CD4-positive, alpha-beta T cell treated with Interleukin-4 for 1 hour (primary cell): ENCODE results near the gene ANO6.
"Not testable (repeated sequence)": the region's sequence is repeated elsewhere in the genome, so short reads cannot be mapped to it uniquely, and the experiment has no call there.

Experiments used
- DNase-seq, 2 donors: peaks; one replicate each; pipeline ENCODE4 v3.0.0-alpha.2; 2020 to 2022

Gene ANO6

DNA sequence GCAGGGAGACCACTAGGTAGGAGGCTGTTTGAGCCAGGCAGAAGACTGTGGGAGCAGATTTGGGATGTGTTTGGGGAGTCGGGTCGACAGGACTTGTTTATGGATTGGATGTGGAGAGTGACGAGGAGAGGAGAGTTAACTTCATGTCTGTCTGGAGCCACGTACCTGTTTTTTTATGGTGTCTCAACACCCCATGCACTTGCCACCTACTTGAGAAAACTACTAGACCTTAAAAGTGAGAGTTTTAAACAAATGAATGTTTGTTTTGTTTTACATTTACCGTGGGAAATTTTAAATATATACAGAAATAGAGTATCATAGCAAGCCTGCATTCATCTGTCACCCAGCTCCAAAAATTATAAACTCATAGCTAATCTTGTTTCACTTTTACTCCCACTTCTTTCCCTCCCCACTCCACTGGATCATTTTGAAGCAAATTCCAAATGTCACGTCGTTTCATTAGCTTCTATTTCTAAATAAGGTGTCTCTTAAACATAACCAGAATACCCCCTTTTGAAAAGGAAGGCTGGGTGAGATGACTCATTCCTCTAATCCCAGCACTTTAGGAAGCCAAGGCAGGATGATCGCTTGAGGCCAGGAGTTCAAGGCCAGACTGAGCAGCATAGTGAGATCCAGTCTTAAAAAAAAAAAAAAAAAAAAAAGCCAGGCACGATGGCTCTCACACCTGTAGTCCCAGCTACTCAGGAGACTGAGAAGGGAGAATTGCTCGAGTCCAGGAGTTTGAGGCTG is 136.2 kb downstream of the ANO6 start:
- DNase-seq, result no peak

DNA sequence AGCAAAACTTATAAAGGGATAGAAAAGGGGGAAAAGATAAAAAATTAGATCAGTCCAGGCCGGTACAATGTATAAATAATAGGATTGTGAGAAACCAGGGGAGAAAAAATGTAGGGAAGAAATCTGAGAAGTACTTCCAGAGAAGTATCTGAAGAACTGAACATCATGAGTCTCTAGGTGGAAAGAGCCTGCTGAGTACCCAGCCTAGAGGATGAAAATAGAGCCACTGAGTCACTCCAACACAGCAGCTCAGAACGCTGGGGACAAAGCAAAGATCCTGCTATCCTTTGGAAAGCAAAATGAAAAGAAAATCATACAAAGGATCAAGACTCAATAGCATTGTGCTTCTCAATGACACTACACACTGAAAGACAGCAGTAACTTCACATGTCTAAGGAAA is 138.0 kb downstream of the ANO6 start:
- no peak for DNase-seq

DNA sequence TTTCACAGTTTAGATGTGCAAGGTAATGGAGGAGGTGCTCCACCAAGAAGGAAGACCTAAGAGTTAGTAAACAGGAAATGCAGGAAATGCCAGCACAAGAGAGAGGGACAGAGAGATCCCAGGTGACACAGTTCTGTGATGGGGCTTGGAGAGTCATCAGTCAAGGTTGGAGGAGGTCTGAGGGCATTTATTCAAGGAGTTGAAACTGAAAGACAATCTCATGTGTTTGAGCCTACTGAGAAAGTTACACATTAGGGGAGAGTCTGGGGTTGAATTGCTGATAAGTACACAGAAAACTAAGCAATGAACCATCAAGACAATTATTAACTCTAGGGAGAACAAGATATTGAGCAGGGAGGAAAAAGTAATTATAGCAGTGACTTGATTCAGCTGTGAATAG is 138.5 kb downstream of the ANO6 start:
- DNase-seq, result no peak

DNA sequence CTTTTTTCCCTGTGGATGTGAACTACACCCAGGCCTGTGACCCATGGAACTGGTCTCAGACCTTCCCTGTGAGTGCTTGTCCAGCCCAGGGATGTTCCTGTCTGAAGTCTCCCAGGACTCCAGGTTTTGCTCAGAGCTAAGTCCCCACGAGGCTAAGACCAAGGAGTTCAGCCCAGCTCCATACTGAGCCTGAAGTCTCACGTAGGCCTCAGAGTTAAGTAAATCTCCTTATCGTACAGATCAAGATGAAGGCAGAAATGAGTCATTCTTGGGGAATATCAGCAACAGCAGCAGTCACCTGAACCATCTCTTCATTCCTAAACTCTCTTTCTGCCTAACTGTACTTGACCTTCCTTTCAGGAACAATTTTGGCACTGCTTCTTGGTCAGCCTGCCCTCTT is 139.8 kb downstream of the ANO6 start:
- no peak for DNase-seq

DNA sequence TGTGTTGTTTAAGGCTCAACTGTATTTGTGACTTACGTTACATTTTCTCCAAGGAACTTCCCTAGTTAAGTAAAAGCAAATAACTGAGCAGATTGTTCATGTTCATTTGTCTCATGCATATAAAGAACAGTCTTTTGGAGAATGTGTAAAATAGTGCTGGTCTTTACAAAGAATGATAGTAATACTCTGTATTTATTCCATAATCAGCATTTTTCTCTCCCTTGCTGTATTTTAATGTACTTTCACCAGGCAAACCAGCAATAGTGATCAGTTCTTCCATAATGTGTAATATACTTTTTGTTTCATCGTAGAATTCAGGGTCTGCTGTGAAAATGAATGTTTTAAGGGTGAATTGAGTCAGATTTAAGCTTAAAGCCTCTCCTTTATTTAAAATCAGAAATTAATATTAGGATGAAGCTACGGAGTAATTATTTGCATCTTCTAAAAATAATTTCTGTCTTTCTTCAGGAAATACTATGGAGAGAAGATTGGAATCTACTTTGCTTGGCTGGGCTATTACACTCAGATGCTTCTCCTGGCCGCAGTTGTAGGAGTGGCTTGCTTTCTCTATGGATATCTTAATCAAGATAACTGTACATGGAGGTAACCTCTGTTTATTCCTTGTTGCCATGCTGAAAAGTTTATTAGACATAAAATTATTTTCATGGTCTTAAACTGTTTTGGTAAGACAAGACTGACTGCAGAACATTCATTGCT is 141.1 kb downstream of the ANO6 start:
- no peak for DNase-seq

DNA sequence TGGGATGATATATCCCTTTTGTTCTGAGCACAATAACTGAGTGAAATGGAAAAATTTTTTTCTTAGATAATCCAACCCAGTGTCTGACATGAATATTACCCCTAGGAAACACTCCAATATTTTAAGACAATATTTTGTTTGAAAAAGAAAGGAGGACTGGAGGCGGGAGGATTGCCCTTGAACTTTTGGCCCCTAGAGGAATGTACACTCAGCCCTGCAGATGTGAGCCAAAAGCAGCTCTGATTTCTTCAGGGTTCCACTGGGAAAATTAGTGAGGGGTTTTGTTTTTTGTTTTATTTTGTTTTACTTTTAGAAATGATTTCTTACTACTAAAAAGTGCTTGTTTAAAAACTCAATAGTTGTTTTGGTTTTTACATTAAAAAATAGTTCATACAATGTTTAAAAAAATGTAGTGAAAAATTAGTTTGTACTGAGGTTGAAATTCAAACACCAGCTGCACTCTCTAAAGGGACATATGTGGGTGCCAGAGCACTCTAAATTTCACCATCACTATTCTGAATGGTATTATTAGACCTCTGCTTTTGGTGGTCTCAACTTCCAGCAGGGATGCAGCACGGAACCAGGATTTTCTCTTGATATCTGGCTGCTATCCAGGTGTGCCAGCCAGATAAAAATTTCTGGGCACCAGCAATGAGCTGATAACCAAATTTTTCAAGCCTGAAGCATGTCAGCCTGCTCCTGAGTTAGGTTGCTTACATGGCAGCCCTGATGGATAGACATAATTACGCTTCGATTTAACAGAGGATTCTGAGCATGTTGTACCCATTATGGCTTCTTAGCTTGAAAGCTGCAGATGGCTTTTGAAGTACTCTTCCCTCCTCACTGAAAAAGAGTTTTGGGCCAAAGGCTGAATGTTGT is 141.9 kb downstream of the ANO6 start:
- no peak for DNase-seq

DNA sequence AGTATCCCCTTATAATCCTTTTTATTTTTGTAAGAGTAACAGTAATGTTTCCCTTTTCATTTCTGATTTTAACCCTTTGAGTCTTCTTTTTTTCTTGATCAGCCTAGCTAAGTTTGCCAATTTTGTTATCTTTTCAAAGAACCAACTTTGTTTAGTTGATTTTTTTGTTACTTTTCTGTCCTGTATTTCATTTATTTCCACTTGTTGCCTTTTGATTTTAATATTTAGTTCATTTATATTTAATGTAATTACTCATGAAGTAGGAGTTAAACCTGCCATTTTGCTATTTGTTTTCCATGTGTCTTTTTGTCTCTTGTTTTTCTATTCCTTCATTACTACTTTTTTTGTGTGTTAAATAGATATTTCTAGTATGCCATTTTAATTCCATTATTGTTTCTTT is 146.4 kb downstream of the ANO6 start:
- no peak for DNase-seq

DNA sequence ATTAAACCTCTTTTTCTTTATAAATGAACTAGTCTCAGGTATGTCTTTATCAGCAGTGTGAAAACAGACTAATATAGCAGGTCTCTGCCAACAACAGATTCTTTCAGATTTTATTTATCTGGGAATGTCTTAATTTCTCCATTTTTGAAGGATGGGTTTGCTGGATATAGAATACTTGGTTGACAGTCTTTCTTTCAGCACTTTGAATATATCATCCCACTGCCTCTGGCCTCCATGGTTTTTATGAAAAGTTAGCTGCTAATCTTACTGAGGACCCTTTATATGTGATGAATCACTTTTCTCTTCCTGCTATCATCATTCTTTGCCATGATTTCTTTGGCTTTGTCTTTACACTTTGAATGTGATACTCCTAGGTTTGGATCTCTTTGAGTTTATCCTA is 148.0 kb downstream of the ANO6 start:
- no peak for DNase-seq

DNA sequence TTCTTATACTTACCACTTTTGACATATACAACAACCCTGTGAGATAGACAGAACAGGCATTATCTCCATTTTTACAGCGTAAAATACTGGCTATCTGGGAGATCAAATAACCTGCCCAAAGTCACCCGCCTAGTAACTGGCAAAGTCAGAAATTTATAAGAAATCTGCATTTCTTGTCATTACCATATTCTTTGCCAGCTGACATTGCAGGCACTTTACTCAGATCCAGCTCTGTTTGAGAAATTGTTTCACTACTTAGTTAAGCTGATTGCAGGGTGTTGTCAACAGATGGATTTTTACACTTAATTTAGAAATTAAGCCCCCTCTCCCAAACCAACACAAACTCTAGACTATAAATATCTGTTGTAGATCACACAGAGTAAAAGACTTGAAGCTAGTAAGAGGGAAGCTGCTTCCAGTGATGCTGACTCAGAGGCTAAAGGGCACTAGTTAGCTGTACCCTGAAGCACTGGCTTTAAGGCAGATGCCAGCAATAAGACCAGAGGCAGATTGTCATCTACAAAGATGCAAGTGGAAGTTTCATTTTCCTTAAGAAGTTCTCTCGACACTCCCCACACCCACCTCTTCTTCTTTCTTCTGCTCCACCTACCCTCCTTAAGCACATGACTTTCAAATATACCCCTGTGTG is 153.1 kb downstream of the ANO6 start:
- no peak for DNase-seq

DNA sequence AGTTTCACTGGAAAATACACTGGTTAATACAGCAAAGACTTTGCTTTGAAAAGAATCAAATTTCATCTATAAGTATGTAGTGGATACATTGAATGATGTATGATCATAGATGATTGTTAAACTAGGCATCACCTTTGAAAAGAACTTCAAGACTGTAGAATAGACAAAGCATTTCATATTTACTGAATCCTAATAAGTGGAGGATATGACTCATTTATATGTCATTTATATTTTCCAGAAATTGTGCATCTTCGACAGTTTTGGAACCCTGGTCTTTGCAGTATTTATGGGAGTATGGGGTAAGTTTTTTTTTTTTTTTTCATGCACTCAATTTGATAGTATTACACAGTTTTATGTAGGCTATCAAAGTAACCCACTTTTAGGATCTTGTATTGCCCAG is 161.9 kb downstream of the ANO6 start:
- no peak for DNase-seq

DNA sequence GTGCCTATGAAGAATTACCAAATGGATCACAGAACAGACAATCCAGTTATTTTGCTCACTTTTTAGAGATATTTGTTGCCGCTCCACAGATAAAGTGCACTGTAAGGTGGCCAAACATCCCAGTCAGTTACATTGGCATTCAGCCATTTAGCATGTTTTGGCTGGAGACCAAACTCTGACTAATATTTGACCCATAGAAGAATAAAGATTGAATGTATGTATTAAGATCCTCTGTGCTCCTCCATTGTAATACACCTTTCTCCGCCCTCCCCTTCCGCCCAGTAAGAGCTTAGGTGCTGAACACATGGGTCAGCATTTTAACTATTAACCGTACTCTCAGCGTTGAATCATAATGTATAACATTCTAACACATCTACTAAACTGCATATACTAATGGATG is 163.4 kb downstream of the ANO6 start:
- no peak for DNase-seq

DNA sequence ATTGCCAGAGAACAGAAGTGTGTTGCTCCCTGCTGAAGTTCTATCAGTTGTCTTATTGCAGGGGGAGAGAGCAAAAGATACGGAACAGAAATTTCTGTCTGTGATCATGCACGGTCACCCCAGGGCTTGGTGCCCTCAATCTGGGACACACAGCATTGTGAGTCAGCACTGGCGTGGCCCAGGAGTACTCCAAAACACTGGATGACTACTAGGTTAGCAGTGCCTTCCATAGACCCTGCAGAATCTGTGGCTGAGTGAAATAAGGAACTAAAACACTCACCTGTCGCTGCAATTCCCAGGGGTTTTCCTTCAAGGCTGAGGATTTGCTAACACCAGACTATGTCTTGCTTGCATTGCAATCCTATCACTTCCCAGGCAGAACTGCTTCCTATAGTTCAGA is 165.5 kb downstream of the ANO6 start:
- no peak for DNase-seq

DNA sequence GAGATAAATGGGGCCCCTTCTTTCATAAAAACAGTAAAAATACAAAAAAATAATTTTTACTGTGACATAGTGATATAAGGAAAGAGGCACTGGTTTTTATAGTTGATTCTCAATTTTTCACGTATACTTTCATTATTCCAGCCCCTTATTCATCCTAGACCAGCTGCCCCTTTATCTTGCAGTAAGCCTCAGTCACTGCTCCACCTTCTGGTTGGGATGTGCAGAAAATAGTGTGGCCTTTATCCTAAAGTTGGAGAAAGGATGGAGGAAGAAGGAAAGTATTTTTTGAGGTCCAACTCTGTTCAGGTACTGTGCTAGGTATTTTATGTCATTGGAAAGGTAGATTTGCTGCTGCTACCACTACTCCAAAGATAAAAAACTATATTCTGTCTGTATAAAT is 172.7 kb downstream of the ANO6 start:
- no peak for DNase-seq

DNA sequence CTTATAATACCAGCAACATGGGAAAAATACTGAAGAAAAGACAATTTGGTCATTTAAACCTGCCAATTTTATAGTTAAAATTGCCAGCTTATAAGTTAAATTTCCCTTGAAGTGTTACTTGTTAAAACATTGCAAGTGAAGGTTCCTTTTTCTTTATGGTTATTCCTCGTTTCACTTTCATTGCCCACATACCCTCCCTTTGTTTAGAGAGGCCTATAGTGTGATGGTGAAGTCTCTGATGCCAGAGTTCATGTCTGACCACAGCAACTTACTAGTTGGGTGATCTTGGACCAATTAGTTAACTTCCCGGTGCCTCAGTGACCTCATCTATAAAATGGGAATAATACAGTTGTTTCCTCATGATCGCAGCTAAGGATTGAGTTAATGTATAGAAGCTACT is 173.5 kb downstream of the ANO6 start:
- no peak for DNase-seq

DNA sequence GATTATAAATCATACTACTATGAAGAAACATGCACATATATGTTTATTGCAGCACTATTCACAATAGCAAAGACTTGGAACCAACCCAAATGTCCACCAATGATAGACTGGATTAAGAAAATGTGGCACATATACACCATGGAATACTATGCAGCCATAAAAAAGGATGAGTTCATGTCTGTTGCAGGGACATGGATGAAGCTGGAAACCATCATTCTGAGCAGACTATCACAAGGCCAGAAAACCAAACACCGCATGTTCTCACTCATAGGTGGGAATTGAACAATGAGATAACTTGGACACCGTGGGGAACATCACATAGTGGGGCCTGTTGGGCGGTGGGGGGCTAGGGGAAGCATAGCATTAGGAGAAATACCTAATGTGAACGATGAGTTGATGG is 181.6 kb downstream of the ANO6 start:
- not testable (repeated sequence) for DNase-seq

DNA sequence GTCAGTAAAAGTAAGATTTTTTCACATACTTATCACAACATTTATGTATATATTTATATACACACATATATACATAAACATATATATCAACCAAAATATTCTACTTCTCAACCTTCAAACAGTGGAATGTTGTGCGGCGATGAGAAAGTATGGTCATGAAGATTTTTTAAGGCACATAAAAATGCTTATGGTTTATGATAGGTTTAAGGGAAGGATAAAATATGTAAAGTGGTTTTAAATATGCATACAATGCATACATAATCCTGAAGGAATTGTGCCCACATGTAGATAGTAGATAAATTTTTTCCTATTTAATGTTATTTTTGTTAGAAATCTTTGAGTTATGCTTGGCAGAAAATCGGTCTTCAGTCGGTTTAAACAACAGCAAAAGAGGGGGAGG is 182.7 kb downstream of the ANO6 start:
- no peak for DNase-seq

DNA sequence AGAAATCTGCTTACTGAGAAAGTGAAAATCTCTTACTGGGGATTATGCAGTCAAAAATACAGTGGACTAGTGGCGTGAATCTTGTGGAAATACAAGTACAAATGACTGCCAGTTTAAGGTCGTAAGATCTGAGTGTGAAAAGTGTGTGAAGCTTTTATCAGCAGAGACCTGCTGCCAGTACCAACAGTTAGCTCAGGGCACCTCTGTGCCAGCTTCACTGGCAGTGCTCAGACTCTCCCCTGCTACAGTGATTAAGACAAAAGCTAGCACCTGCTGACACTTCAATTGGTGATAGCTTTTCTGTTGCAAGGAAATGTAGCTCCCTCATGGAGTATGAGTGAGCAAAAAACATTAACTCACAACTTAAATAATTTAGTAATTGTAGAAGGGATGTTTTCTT is 185.1 kb downstream of the ANO6 start:
- DNase-seq, result no peak

DNA sequence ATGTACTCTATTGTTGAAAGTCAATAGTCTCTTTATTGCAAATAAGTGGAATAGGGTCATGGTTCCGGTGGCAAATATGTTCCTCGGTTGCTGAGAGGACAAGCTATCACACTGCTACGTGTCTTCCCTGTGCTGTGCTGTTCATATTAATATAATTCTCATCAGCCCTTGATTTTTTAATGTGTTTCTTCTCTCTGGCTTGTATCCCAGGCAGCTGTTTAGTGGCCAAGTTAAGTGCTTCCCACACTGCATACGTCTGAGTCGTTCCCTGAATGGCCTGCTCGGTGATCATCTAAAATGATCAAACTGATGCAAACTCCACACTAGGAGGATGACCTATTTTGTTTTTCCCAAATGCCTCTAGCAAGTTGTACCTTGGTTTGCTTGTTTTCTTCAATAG is 186.4 kb downstream of the ANO6 start:
- no peak for DNase-seq

DNA sequence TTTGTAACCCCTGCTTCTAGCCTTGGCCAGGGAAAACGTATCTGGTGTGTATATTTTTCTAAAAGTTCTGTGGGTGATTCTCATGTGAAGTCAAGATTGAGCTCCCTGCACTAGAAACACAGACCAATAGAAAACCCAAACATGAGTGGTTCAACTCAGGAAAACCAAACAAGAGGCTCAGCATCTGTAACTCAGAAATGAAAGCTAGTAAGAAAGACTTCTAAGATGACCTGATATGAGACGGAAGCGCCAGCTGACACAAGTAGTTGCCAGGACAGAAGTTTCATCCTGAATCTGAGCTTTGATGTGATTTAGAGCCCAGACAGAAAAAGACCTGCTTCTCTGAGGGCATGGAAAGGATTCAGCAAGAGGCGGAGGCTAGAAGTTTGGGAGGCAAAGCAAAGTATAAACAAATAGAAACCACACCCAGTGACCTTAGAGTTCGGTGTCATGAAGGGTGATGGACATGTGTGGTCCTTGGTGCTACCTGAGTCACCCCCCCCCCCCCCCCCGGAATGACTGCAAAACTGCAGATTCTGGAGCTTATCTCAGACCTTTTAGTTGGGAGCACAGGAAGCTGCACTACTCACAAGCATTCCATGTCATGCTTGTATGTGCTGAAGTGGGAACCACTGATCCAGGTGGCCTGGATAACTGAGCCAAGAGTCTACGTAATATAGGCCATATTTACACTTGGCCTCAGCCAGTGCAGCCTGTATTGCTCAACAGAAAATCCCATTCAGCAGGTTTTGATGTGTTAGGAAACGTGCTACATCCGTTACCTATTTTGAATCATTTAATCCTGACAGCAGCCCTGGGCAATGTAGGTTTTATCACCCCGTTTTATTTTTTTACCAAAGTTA is 191.3 kb downstream of the ANO6 start:
- DNase-seq, result no peak

DNA sequence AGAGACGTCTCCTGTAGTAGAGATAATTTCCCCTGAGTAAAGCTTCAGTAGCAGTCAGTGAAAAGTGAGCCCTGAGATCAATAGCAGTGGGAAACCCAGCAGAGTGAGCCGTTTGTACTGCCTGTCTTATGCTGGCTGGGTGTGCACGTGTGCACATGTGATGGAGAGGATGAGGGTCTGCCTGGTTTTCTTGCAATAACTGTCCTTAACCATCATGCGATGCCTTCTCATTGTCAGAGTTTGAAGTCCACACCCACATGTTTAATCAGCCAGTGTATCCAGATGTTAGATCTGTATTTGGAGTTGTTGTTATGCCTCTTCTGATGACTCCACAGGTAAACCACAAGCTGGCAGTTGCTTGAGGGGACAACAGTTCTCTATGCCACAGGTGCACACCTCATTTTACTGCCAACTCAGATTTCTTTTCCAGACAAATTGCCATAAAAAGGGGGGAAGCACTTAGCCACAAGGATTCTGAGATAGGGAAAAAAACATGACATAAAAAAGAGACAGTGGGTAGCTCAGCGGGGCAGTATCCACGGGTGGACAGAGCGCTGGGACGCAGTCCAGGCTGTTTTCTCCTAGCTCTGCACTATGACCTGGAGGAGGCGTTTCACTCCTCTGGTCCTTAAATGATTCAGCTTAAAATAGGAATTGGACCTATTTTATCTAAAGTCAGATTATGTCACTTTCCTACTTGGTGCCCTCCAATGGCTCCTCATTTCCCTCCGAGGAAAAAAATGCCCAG is 192.3 kb downstream of the ANO6 start:
- no peak for DNase-seq

DNA sequence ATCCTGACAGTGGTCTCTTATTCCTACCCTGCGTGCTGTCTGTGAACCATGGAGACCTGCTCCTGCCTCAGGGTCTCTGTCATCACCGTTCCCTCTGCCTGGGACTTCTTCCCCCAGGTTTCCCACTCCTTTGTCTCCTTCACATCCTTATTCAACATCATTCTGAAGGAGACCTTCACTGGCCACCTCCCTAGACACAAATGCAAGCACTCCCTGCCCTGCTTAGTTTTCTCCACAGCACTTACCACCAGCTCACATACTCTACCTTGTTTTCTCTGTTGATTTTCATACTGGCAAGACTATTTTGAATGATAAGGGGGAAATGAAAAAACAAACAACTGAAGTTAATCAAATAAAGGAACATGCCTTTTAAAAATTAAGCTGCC is 192.8 kb downstream of the ANO6 start:
- DNase-seq, result no peak

DNA sequence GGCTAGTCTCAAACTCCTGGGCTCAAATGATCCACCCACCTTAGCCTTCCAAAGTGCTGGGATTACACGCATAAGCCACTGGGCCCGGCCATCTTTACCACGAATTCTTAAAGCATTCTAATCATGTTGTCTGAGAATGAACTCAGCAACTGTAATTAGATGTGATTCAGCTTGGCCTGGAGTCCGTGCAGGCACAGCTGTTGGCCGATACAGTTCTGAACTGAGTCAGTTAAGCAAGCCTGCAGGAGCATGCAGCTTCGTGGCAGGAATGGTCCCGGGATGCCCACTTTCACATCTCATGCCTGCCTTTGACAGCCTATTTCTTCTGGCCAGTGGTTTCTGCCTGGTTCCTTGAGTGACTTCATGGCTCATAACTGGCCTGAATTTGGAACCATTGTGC is 194.1 kb downstream of the ANO6 start:
- no peak for DNase-seq
